Thyroid gland (tissue), 4 donors: ENCODE data around the gene IQGAP1. TPM values are rescaled to one million over a fixed set of nuclear protein-coding genes. Genes with fewer than 3 reads are reported as not detected.
A peak's percentile ranks its signal among the peaks of the same experiment; 100 is the strongest.
"Not testable (repeated sequence)": the region's sequence is repeated elsewhere in the genome, so short reads cannot be mapped to it uniquely, and the experiment has no call there.

Experiments
- DNase-seq, 2 donors: peaks; one replicate each; pipeline ENCODE4 v3.0.0-alpha.2; 2019
- H3K27ac ChIP-seq, 3 donors: fragments of 200-600 bp; sonication (generic); 1 replicate in 2 of 3; 2 replicates in 1 of 3; pipeline ENCODE4 v1.5.1; 2016 to 2019; ENCODE audit warnings: mild to moderate bottlenecking in 1 of 3, moderate library complexity in 1 of 3
- H3K27me3 ChIP-seq: fragments of 200-600 bp; sonication (generic); one replicate; pipeline ENCODE4 v1.5.1; 2019
- H3K36me3 ChIP-seq, 2 donors: fragments of 200-600 bp; sonication (generic); one replicate each; pipeline ENCODE4 v1.5.1; 2016 to 2019
- H3K4me1 ChIP-seq, 2 donors: fragments of 200-600 bp; sonication (generic); one replicate each; pipeline ENCODE4 v1.5.1; 2017 to 2019
- H3K4me3 ChIP-seq, 3 donors: fragments of 200-600 bp; sonication (generic); replicated peaks in 1 of 3; 1 replicate in 2 of 3; 2 replicates in 1 of 3; pipeline ENCODE4 v1.5.1; 2016; ENCODE audit warnings: mild to moderate bottlenecking in 1 of 3
- H3K9me3 ChIP-seq: fragments of 200-600 bp; sonication (generic); one replicate; pipeline ENCODE4 v1.5.1; 2017
- POLR2A ChIP-seq, 2 donors: fragments of 450-650 bp; IDR thresholded peaks; one replicate each; pipeline ENCODE4 v1.6.1; 2017; ENCODE audit warnings: antibody characterized with exemption in 2 of 2, mild to moderate bottlenecking in 2 of 2, moderate library complexity in 1 of 2
- WGBS, 2 donors: methylation state at CpG; one replicate each; pipeline ENCODE4 v1.1.5; 2017; 5-methylcytosine and 5-hydroxymethylcytosine counted together
- intact Hi-C: fragments of 100-400 bp; cut with DNase I; formaldehyde crosslinking; loops from one replicate; pipeline ENCODE4 v1.15.1; 2023
- total RNA-seq, 4 donors: library from RNA; depleted of rRNA; stranded (reverse); fragments of >200 nt; gene quantifications; one replicate each; pipeline ENCODE4 v1.2.3, GENCODE V29; 2016
- TF ChIP-seq, protein P1 (sequence below), 6 experiments: fragments of 200-600 bp in 3 of 6; fragments of 450-650 bp in 3 of 6; sonication (generic) in 3 of 6; IDR thresholded peaks; one replicate each; pipeline ENCODE4 v1.5.1; 2016 to 2019; ENCODE audit warnings: antibody characterized with exemption in 6 of 6, mild to moderate bottlenecking in 2 of 6, inconsistent platforms in 1 of 6, moderate library complexity in 1 of 6

The IQGAP1 gene
- total RNA-seq, 4 donors from 2014 or later = 222 to 290 (median 247) TPM

GRCh38 chr15:90412356-90413194, 24.5 kb downstream of the IQGAP1 start:
- WGBS, 2 donors = 48 to 57% methylated on average over 3 of the region's 3 CpGs
- Histone ChIP-seq H3K9me3 (no peaks in the 10 kb centered on the region), H3K4me1 (peaks cover 38 to 53% of the 10 kb centered on the region in 2 donors), H3K4me3 (no peak overlapping the region), H3K27ac (peak overlapping the region; percentile 66 to 82 (median 77)), H3K27me3 (no peaks in the 10 kb centered on the region), H3K36me3 (no peaks in the 10 kb centered on the region)
- peak; percentile 81 to 84 for DNase-seq
- TF ChIP-seq, protein P1, sequence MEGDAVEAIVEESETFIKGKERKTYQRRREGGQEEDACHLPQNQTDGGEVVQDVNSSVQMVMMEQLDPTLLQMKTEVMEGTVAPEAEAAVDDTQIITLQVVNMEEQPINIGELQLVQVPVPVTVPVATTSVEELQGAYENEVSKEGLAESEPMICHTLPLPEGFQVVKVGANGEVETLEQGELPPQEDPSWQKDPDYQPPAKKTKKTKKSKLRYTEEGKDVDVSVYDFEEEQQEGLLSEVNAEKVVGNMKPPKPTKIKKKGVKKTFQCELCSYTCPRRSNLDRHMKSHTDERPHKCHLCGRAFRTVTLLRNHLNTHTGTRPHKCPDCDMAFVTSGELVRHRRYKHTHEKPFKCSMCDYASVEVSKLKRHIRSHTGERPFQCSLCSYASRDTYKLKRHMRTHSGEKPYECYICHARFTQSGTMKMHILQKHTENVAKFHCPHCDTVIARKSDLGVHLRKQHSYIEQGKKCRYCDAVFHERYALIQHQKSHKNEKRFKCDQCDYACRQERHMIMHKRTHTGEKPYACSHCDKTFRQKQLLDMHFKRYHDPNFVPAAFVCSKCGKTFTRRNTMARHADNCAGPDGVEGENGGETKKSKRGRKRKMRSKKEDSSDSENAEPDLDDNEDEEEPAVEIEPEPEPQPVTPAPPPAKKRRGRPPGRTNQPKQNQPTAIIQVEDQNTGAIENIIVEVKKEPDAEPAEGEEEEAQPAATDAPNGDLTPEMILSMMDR (IDR thresholded peaks at IDR 0.05) = no peak
- TF ChIP-seq POLR2A (IDR thresholded peaks at IDR 0.05) = peak in 1 of 2 donors; percentile 28
- intact Hi-C loops = no loop called here

- peaks cover 38 to 52% of the 10 kb centered on the region in 2 donors for H3K4me1 ChIP-seq
Measured at GRCh38 chr15:90413411-90414379, 25.7 kb downstream of the IQGAP1 start.

DNA sequence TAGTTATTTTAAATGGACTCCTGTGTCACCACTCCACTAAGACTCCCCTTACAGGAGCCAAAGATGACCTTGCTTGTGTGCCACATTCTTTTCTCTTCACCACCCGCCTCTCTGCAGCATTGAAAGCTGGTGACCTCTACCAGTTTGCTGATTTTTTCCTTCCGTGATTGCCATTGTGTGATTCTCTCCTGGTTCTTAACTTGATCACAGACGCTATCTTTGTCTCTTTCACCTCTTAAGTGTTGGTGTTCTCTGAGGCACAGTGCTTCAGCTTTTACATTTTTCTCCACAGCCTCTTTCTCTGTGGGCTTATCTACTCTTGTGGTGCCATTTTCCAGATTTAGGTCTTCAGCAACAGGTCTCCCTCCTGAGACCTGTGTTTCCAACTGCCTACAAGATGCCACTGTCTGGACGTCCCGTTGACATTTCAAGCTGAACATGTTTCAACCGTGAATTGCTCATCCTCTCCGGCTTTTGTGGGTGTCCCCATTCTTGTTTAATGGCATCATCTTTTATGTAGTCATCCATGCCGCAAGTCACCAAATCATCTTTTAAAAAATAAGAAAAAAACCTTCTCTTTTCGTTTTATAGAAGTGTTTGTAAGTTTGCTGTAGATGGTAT, 26.5 kb downstream of the IQGAP1 start:
- TF ChIP-seq, protein P1 (IDR thresholded peaks at IDR 0.05) = no peak
- no peak for TF ChIP-seq POLR2A (IDR thresholded peaks at IDR 0.05)
- 63 to 71% methylated on average over 9 of the region's 9 CpGs for WGBS, 2 donors

More at GRCh38 chr15:90413411-90414379, 25.7 kb downstream of the IQGAP1 start:
- 62 to 65% methylated on average over 10 of the region's 10 CpGs for WGBS, 2 donors
- intact Hi-C loops = no loop called here
- Histone ChIP-seq H3K9me3 (no peaks in the 10 kb centered on the region), H3K4me3 (no peak overlapping the region), H3K36me3 (no peaks in the 10 kb centered on the region), H3K27ac (peak overlapping the region; percentile 66 to 82 (median 77)), H3K27me3 (no peaks in the 10 kb centered on the region)
- TF ChIP-seq, protein P1 (IDR thresholded peaks at IDR 0.05) = no peak
- no peak for TF ChIP-seq POLR2A (IDR thresholded peaks at IDR 0.05)
- DNase-seq = peak; percentile 27 to 33

DNA sequence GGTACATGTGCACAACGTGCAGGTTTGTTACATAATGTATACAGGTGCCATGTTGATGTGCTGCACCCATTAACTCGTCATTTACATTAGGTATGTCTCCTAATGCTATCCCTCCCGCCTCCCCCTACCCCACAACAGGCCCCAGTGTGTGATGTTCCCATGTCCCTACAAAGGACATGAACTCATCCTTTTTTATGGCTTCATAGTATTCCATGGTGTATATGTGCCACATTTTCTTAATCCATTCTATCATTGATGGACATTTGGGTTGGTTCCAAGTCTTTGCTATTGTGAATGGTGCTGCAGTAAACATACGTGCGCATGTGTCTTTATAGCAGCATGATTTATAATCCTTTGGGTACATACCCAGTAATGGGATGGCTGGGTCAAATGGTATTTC, 28.0 kb downstream of the IQGAP1 start:
- peaks cover 60 to 71% of the 10 kb centered on the region in 2 donors for H3K4me1 ChIP-seq
- intact Hi-C loops = not testable (repeated sequence)
- WGBS, 2 donors = 95 to 97% methylated on average over 5 of the region's 5 CpGs

More for the DNA sequence above, 26.5 kb downstream of the IQGAP1 start:
- intact Hi-C loops = no loop called here
- Histone ChIP-seq H3K4me3 (no peak overlapping the region), H3K27me3 (no peaks in the 10 kb centered on the region), H3K9me3 (no peaks in the 10 kb centered on the region), H3K36me3 (no peaks in the 10 kb centered on the region), H3K27ac (peak overlapping the region; percentile 66 to 82 (median 77)), H3K4me1 (peaks cover 45 to 58% of the 10 kb centered on the region in 2 donors)
- no peak for DNase-seq

GRCh38 chr15:90418627-90419026, 30.6 kb downstream of the IQGAP1 start:
- DNase-seq = no peak
- intact Hi-C loops = no loop called here
- Histone ChIP-seq H3K36me3 (no peaks in the 10 kb centered on the region), H3K27me3 (no peaks in the 10 kb centered on the region), H3K4me3 (no peak overlapping the region), H3K27ac (peak overlapping the region; percentile 25 to 76 (median 66)), H3K4me1 (peaks cover 63 to 70% of the 10 kb centered on the region in 2 donors), H3K9me3 (no peaks in the 10 kb centered on the region)
- TF ChIP-seq POLR2A (IDR thresholded peaks at IDR 0.05) = no peak
- TF ChIP-seq, protein P1 (IDR thresholded peaks at IDR 0.05) = no peak
- 43 to 59% methylated on average over 4 of the region's 4 CpGs for WGBS, 2 donors

More for the DNA sequence above, 28.0 kb downstream of the IQGAP1 start:
- H3K36me3 ChIP-seq, H3K9me3 ChIP-seq, DNase-seq, H3K27ac ChIP-seq, H3K27me3 ChIP-seq, H3K4me3 ChIP-seq: not testable (repeated sequence)
